ENCODE data around the gene DGKB. TPM values are rescaled to one million over a fixed set of nuclear protein-coding genes. Genes with fewer than 3 reads are reported as not detected.

DGKB gene
- total RNA-seq, 4 donors from 2014 or later = 0.07 to 0.95 (median 0.34) TPM

DNA sequence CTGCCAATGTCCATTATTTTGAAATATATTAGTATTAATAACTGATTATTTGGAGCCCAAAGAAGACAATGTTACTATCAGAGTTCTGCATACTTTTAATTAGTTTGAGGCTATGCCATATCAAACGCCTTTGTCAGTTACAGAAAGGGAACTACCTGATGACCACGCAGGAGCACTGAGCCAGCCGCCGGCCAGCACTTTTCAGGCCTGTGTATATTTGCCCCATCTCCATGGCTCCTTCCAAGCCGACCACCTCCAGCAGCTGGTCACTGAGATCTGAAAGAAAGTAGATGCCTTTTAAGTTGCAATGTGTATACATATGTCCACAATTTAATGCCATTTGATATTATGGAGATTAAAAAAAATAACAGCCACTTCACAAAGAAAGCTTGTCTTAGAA is 724.7 kb downstream of the DGKB start:
- in situ Hi-C loops (cut with MboI; ENCODE audit: low sequenced_read_pairs in 4 of 4) = no loop called here
- intact Hi-C loops (cut with DNase I; ENCODE audit: low total_unique reads) = no loop called here
- no peak overlapping the region for H3K27ac ChIP-seq
- H3K36me3 ChIP-seq = no peaks in the 10 kb centered on the region
- no peaks in the 10 kb centered on the region for H3K9me3 ChIP-seq
- ATAC-seq (no peak), DNase-seq (no peak)
- H3K4me1 ChIP-seq = no peaks in the 10 kb centered on the region
- no peak overlapping the region for H3K4me3 ChIP-seq
- H3K27me3 ChIP-seq = no peaks in the 10 kb centered on the region
- TF ChIP-seq, protein P1, sequence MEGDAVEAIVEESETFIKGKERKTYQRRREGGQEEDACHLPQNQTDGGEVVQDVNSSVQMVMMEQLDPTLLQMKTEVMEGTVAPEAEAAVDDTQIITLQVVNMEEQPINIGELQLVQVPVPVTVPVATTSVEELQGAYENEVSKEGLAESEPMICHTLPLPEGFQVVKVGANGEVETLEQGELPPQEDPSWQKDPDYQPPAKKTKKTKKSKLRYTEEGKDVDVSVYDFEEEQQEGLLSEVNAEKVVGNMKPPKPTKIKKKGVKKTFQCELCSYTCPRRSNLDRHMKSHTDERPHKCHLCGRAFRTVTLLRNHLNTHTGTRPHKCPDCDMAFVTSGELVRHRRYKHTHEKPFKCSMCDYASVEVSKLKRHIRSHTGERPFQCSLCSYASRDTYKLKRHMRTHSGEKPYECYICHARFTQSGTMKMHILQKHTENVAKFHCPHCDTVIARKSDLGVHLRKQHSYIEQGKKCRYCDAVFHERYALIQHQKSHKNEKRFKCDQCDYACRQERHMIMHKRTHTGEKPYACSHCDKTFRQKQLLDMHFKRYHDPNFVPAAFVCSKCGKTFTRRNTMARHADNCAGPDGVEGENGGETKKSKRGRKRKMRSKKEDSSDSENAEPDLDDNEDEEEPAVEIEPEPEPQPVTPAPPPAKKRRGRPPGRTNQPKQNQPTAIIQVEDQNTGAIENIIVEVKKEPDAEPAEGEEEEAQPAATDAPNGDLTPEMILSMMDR (IDR thresholded peaks at IDR 0.05 in 4 of 5, conservative IDR thresholded peaks at IDR 0.05 in 1 of 5) = no peak
- TF ChIP-seq POLR2A (IDR thresholded peaks at IDR 0.05) = no peak

DNA sequence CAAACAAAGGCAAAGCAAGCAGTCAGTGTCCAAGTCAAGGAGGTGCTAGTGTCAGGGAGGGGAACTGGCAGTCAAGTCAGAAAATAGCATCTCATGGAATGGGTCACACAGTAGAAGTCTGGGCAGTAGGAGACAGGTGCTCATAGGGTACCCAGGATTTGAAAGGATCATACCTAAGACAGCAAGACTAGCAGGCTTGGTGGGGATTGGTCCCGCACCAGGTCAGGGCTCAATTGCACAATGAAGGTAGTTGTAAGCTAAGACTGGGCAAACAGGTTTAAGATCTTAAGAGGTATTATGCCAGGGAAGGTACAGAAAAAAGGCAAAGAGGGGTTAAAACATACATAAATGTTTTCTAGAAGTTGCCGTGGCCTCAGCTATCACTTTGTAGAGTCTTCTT is 731.7 kb downstream of the DGKB start:
- in situ Hi-C loops (cut with MboI; ENCODE audit: low sequenced_read_pairs in 4 of 4) = no loop called here
- no peak for DNase-seq
- Histone ChIP-seq H3K36me3 (no peaks in the 10 kb centered on the region), H3K9me3 (no peaks in the 10 kb centered on the region), H3K4me3 (no peak overlapping the region), H3K27ac (no peak overlapping the region), H3K4me1 (no peaks in the 10 kb centered on the region), H3K27me3 (no peaks in the 10 kb centered on the region)
- intact Hi-C loops (cut with DNase I; ENCODE audit: low total_unique reads) = no loop called here
- TF ChIP-seq, protein P1 (IDR thresholded peaks at IDR 0.05 in 4 of 5, conservative IDR thresholded peaks at IDR 0.05 in 1 of 5) = no peak
- no peak for TF ChIP-seq POLR2A (IDR thresholded peaks at IDR 0.05)
- ATAC-seq = no peak

DNA sequence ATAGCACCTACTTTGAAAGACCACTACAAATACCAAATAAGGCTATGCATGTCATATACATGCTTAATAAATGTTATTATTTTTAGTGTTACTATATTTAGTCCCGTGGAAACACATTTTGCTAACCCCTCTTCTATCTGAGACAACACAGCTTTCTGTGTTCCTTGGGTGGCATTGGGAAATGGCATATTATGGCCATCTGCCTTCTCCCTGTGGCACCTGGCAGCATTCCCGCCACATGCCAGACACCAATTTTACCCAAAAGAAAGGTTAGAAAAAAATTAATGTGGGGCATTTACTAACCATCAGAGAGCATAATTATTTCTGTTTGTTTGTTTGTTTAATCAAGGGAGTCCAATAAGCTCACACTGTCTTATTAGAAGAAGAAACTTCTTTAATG is 744.4 kb downstream of the DGKB start:
- Histone ChIP-seq H3K27ac (no peak overlapping the region), H3K27me3 (no peaks in the 10 kb centered on the region), H3K4me3 (no peak overlapping the region), H3K4me1 (no peaks in the 10 kb centered on the region), H3K9me3 (no peaks in the 10 kb centered on the region), H3K36me3 (no peaks in the 10 kb centered on the region)
- in situ Hi-C loops (cut with MboI; ENCODE audit: low sequenced_read_pairs in 4 of 4) (no loop called here), intact Hi-C loops (cut with DNase I; ENCODE audit: low total_unique reads) (no loop called here)
- ATAC-seq (no peak), DNase-seq (no peak)
- TF ChIP-seq POLR2A (IDR thresholded peaks at IDR 0.05) = no peak
- TF ChIP-seq, protein P1 (IDR thresholded peaks at IDR 0.05 in 4 of 5, conservative IDR thresholded peaks at IDR 0.05 in 1 of 5) = no peak

DNA sequence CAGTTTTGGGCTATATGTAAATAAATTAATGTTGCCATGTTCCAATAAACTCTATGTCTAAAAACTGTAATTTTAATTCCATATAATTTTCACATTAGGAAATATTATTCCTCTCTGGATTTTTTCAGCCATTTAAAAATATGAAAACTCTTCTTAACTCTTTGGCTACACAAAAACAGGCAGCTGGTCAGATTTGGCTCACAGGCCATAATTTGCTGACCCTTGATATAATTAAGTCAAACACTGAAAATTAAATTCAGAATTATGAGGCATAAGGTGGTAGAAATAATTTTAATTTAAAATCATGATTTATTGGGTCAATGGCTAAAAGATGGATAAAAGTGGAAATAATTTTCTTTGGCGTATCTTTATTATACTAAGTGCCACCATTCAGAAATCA is 746.1 kb downstream of the DGKB start:
- no peak for ATAC-seq
- Histone ChIP-seq H3K4me1 (no peaks in the 10 kb centered on the region), H3K4me3 (no peak overlapping the region), H3K27me3 (no peaks in the 10 kb centered on the region), H3K27ac (no peak overlapping the region), H3K9me3 (no peaks in the 10 kb centered on the region), H3K36me3 (no peaks in the 10 kb centered on the region)
- intact Hi-C loops (cut with DNase I; ENCODE audit: low total_unique reads) (no loop called here), in situ Hi-C loops (cut with MboI; ENCODE audit: low sequenced_read_pairs in 4 of 4) (no loop called here)
- TF ChIP-seq, protein P1 (IDR thresholded peaks at IDR 0.05 in 4 of 5, conservative IDR thresholded peaks at IDR 0.05 in 1 of 5) = no peak
- TF ChIP-seq POLR2A (IDR thresholded peaks at IDR 0.05) = no peak
- DNase-seq = no peak

DNA sequence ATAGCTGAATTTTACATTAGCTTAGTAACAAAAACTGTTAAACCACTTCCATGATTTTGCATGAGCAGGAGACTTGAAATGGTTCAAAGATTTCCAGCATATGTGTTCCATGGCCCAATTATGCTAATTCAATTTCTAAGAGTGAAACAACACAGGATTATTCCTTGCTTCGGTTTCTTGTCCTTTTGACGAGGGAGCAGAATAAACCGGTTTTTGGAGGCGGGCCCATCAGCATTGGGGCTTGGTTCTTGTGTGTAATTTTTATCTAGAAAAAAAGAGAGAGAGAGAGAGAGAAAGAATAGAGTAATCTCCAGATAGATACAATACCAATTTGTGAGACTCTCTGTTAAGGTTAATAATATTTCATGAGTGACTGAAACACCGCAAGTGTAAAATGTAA is 753.6 kb downstream of the DGKB start:
- TF ChIP-seq POLR2A (IDR thresholded peaks at IDR 0.05) = no peak
- TF ChIP-seq, protein P1 (IDR thresholded peaks at IDR 0.05 in 4 of 5, conservative IDR thresholded peaks at IDR 0.05 in 1 of 5) = no peak
- Histone ChIP-seq H3K4me1 (no peaks in the 10 kb centered on the region), H3K4me3 (no peak overlapping the region), H3K27me3 (no peaks in the 10 kb centered on the region), H3K36me3 (no peaks in the 10 kb centered on the region), H3K9me3 (no peaks in the 10 kb centered on the region), H3K27ac (no peak overlapping the region)
- no peak for DNase-seq
- in situ Hi-C loops (cut with MboI; ENCODE audit: low sequenced_read_pairs in 4 of 4) = no loop called here
- intact Hi-C loops (cut with DNase I; ENCODE audit: low total_unique reads) = no loop called here
- ATAC-seq = no peak
